ENCODE results near the gene UCP3.

The UCP3 gene

GRCh38 chr11:73950869-73951710, 57.8 kb downstream of the UCP3 start, which contains the start of gene DNAJB13:
Gene DNAJB13 (plus strand): TSS chr11:73951026. CDS start chr11:73951070, 44 bp downstream.
- peak; percentile 67 for DNase-seq
